Erythroblast (primary cell): Measurements from ENCODE around the gene KAZN.

ENCODE experiments used
- GATA1 ChIP-seq: IDR thresholded peaks from 2 replicates; pipeline ENCODE4 v1.6.1; 2011; ENCODE audit warnings: low read depth, mild to moderate bottlenecking, control low read depth, low read length, moderate library complexity
- POLR2A ChIP-seq: IDR thresholded peaks from 2 replicates; pipeline ENCODE4 v1.6.1; 2011; ENCODE audit warnings: mild to moderate bottlenecking, low read length

DNA sequence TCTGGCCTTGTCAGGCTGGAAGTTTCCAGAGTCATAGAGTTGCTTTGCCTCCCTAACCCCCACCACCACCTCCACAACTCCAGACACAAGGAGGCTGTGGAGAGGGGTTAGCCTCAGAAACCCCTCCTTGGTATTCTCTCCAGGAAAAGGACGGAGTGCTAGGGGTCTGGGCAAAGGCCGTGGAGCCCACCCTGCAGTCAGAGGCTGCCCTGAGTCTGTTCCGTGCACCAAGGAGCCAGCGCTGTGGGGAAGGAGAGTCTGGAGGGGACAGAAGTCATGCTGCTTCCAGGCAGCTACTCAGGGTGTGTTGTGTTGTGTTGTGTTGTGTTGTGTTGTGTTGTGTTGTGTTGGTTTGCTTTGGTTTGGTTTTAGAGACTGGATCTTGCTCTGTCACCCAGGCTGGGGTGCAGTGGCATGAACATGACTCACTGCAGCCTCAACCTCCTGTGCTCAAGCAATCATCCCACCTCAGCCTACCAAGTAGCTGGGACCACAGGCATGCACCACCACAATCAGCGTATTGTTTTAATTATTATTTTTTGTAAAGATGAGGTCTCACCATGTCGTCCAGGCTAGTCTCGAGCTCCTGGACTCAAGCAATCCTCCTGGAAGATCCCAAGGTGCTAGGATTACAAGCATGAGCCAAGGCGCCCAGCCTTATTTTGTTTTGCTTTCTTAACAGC lies 432.9 kb downstream of the KAZN start:
- TF ChIP-seq POLR2A (no peak), GATA1 (no peak)
